HCT116 (cell line): Measurements from ENCODE around the gene CRIP2. TPM values are rescaled to one million over a fixed set of nuclear protein-coding genes. Genes with fewer than 3 reads are reported as not detected.

Experiments used
- ATAC-seq: fragments of 200-7000 bp; cut with Tn5 transposase; 2 replicates; pipeline ENCODE4 v1.9.1; 2020; ENCODE audit warnings: mild to moderate bottlenecking, moderate library complexity
- BruUV-seq: library from RNA; stranded (reverse); fragments of 400-500 nt; replicated peaks from 2 replicates; lab custom pipeline; 2021; lab: Mats Ljungman, UMichigan
- CTCF ChIA-PET: fragments of 300-600 bp; sonication (Branson Sonifier 250); formaldehyde crosslinking; loops from one replicate; lab custom pipeline; 2021; ENCODE audit warnings: antibody characterized with exemption; lab: Charles Lee
- POLR2A ChIA-PET: fragments of 300-600, 350-600 bp; sonication (Branson Sonifier 250); formaldehyde crosslinking; loops from one replicate; lab custom pipeline; 2021; ENCODE audit warnings: antibody characterized with exemption; lab: Charles Lee
- RAD21 ChIA-PET, 2 experiments: fragments of 300-600 bp; sonication (Branson Sonifier 250); formaldehyde crosslinking; loops; one replicate each; lab custom pipeline; 2023; ENCODE audit warnings: low total read pairs in 2 of 2; ENCODE audit not compliant: uncharacterized antibody in 2 of 2, unreplicated experiment in 2 of 2, low non-redundant PET in 1 of 2; lab: Charles Lee
- DNase-seq: peaks from one replicate; pipeline ENCODE4 v3.0.0-alpha.2; 2010; ENCODE audit warnings: low read depth, low spot score
- H2AFZ ChIP-seq: fragments of 200-600 bp; shearing (Covaris generic), sonication (generic); 2 replicates; pipeline ENCODE4 v1.6.1; 2017; ENCODE audit warnings: low read depth, mixed run types, mixed read lengths, antibody characterized with exemption, low read length; ENCODE audit not compliant: poor library complexity, severe bottlenecking
- H3K27ac ChIP-seq: 2 replicates; pipeline ENCODE4 v1.5.1; 2012; ENCODE audit warnings: low read depth, low read length
- H3K27me3 ChIP-seq: fragments of 200-600 bp; sonication (generic); 2 replicates; pipeline ENCODE4 v1.6.1; 2016; ENCODE audit warnings: mixed run types, low read length, mixed read lengths; ENCODE audit not compliant: insufficient read depth
- H3K36me3 ChIP-seq, 2 experiments: fragments of 200-500 bp in 1 of 2; fragments of 200-600 bp in 1 of 2; sonication (Bioruptor generic) in 1 of 2; sonication (generic) in 1 of 2; 2 replicates each; pipeline versions ENCODE4 v1.5.1 to v1.6.1; 2014 to 2016; ENCODE audit warnings: low read length in 2 of 2, inconsistent platforms in 1 of 2, mixed read lengths in 1 of 2, mixed run types in 1 of 2; ENCODE audit not compliant: insufficient read depth in 2 of 2, control insufficient read depth in 1 of 2
- H3K4me1 ChIP-seq, 2 experiments: fragments of 200-600 bp in 1 of 2; sonication (generic) in 1 of 2; 2 replicates each; pipeline versions ENCODE4 v1.5.1 to v1.6.1; 2012 to 2017; ENCODE audit warnings: low read length in 2 of 2, inconsistent platforms in 1 of 2, mild to moderate bottlenecking in 1 of 2, mixed read lengths in 1 of 2, mixed run types in 1 of 2, moderate library complexity in 1 of 2; ENCODE audit not compliant: insufficient read depth in 2 of 2, control insufficient read depth in 1 of 2
- H3K4me2 ChIP-seq: fragments of 200-600 bp; sonication (generic); 2 replicates; pipeline ENCODE4 v1.6.1; 2017; ENCODE audit warnings: mixed run types, low read length, mixed read lengths
- H3K4me3 ChIP-seq, 2 experiments: fragments of 200-600 bp in 1 of 2; sonication (generic) in 1 of 2; replicated peaks in 1 of 2; 2 replicates each; pipeline ENCODE4 v1.5.1; 2011 to 2016; ENCODE audit warnings: low read length in 2 of 2, control low read depth in 1 of 2, low read depth in 1 of 2, mild to moderate bottlenecking in 1 of 2, mixed read lengths in 1 of 2, mixed run types in 1 of 2
- H3K79me2 ChIP-seq: fragments of 200-600 bp; sonication (generic); 2 replicates; pipeline ENCODE4 v1.6.1; 2017; ENCODE audit warnings: mild to moderate bottlenecking, mixed run types, low read length, moderate library complexity, mixed read lengths; ENCODE audit not compliant: insufficient read depth
- H3K9ac ChIP-seq: fragments of 200-600 bp; sonication (generic); 2 replicates; pipeline ENCODE4 v1.6.1; 2016; ENCODE audit warnings: low read length, mixed read lengths
- H3K9me2 ChIP-seq: fragments of 200-600 bp; sonication (generic), shearing (Covaris generic); 2 replicates; pipeline ENCODE4 v1.6.1; 2017; ENCODE audit warnings: mixed run types, mild to moderate bottlenecking, moderate library complexity; ENCODE audit not compliant: insufficient read depth
- H3K9me3 ChIP-seq, 2 experiments: fragments of 200-500 bp in 1 of 2; fragments of 200-600 bp in 1 of 2; sonication (Bioruptor generic) in 1 of 2; sonication (generic) in 1 of 2; 2 replicates each; pipeline ENCODE4 v1.6.1; 2014 to 2017; ENCODE audit warnings: low read length in 2 of 2, mixed read lengths in 2 of 2, inconsistent platforms in 1 of 2, low read depth in 1 of 2, mild to moderate bottlenecking in 1 of 2, mixed run types in 1 of 2, moderate library complexity in 1 of 2; ENCODE audit not compliant: control insufficient read depth in 1 of 2, insufficient read depth in 1 of 2
- H4K20me1 ChIP-seq: fragments of 200-600 bp; sonication (generic), shearing (Covaris generic); 2 replicates; pipeline ENCODE4 v1.6.1; 2017; ENCODE audit warnings: mixed run types, mild to moderate bottlenecking, moderate library complexity; ENCODE audit not compliant: insufficient read depth
- CEBPB ChIP-seq: IDR thresholded peaks from 2 replicates; pipeline ENCODE4 v1.6.1; 2012; ENCODE audit warnings: low read depth
- EZH2 ChIP-seq: fragments of 200-600 bp; sonication (generic); IDR thresholded peaks from 2 replicates; pipeline ENCODE4 v1.6.1; 2017; ENCODE audit warnings: antibody characterized with exemption, mixed run types
- EZH2phosphoT487 ChIP-seq: fragments of 200-600 bp; IDR thresholded peaks from 2 replicates; pipeline ENCODE4 v1.6.1; 2018; ENCODE audit warnings: antibody characterized with exemption, borderline replicate concordance
- FOSL1 ChIP-seq: IDR thresholded peaks from 2 replicates; pipeline ENCODE4 v1.6.1; 2012; ENCODE audit warnings: low read depth
- JUND ChIP-seq: IDR thresholded peaks from 2 replicates; pipeline ENCODE4 v1.6.1; 2012
- RAD21 ChIP-seq: IDR thresholded peaks from 2 replicates; pipeline ENCODE4 v1.6.1; 2012; ENCODE audit warnings: low read depth, mild to moderate bottlenecking
- SP1 ChIP-seq: IDR thresholded peaks from 2 replicates; pipeline ENCODE4 v1.6.1; 2012; ENCODE audit warnings: low read depth
- SRF ChIP-seq: IDR thresholded peaks from 2 replicates; pipeline ENCODE4 v1.6.1; 2012; ENCODE audit warnings: low read depth
- YY1 ChIP-seq: IDR thresholded peaks from 2 replicates; pipeline ENCODE4 v1.6.1; 2011; ENCODE audit warnings: low read length, low read depth, moderate library complexity, mild to moderate bottlenecking; ENCODE audit not compliant: insufficient replicate concordance; ENCODE audit errors: extremely low read depth
- ZFX ChIP-seq: fragments of 450-650 bp; IDR thresholded peaks from 2 replicates; pipeline ENCODE4 v1.6.1; 2017
- intact Hi-C: fragments of 100-400 bp; cut with micrococcal nuclease; formaldehyde crosslinking; loops from 2 replicates; pipeline ENCODE4 v1.10.0; 2022
- total RNA-seq: library from RNA; stranded (reverse); gene quantifications from one replicate; pipeline ENCODE4 v1.2.1, GENCODE V29; 2021; ENCODE audit not compliant: unreplicated experiment
- TF ChIP-seq, protein P1 (sequence below): IDR thresholded peaks from 2 replicates; pipeline ENCODE4 v1.6.1; 2011; ENCODE audit warnings: mild to moderate bottlenecking, low read length, moderate library complexity; ENCODE audit not compliant: insufficient replicate concordance; ENCODE audit errors: extremely low read depth
- TF ChIP-seq, protein P2 (sequence below): IDR thresholded peaks from 2 replicates; pipeline ENCODE4 v1.6.1; 2012
- TF ChIP-seq, protein P3 (sequence below), 3 experiments: fragments of 200-600 bp in 1 of 3; sonication (generic) in 1 of 3; IDR thresholded peaks in 2 of 3; conservative IDR thresholded peaks in 1 of 3; 2 replicates each; pipeline ENCODE4 v1.5.1; 2012 to 2017; ENCODE audit warnings: low read depth in 2 of 3, low read length in 2 of 3, antibody characterized with exemption in 1 of 3, borderline replicate concordance in 1 of 3, control low read depth in 1 of 3, mild to moderate bottlenecking in 1 of 3, mixed read lengths in 1 of 3, mixed run types in 1 of 3, moderate library complexity in 1 of 3; ENCODE audit not compliant: insufficient read depth in 1 of 3
- TF ChIP-seq, protein P4 (sequence below): IDR thresholded peaks from 2 replicates; pipeline ENCODE4 v1.6.1; 2012

The CRIP2 gene
- total RNA-seq, 1 experiment from 2014 or later, result 31.1 TPM

DNA sequence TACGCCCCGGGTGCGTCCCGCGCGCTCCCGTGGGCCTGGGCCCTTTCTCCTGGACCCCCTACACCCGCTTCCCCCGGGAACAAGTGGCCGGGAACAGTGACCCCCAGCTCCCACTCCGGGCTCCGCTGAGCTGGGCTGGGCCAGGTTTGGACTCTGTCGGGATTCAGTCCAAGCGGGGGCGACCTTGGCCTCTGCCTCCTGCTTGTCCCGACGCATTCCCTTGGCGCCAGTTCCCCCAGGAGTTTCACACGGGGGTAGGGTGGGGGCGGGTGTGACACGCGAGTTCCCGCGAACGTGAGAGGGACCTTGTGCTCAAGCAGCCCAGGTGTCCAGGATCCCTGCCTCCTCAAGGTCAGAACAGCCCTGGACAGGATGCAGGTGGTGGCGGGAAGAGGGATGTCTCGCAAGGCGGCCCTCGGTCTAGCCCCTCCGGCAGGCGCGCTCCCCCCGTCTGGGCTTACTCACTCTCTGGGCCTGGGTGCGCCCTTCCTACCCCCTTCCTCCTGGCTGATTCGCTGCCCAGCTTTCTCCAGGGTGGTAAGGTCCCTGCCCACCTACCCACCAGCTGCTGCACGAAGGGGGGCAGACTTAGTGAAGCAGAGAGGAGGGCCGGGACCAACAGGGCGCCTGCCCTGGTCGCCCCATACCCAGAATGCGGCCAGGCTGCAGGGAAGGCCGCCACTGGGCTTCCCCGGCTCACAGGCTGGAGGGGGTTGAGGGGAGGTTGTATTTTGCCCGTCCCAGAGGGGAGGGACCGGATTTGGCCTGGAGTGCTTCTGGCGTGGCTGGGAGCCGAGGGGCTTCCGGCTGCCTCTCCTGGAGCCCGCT, 862 bp downstream of the CRIP2 start:
- no TSS peak for BruUV-seq
- no peaks in the 10 kb centered on the region for H3K79me2 ChIP-seq
- DNase-seq (no peak), ATAC-seq (no peak)
- peak overlapping the region; percentile 83; the same call in 1 of the 2 replicates for H3K27ac ChIP-seq
- peak overlapping the region; percentile 48 to 66 for H3K4me3 ChIP-seq
- H3K4me2 ChIP-seq, result peak overlapping the region; percentile 95
- no peaks in the 10 kb centered on the region for H3K27me3 ChIP-seq
- peaks cover 23 to 35% of the 10 kb centered on the region in 2 experiments for H3K4me1 ChIP-seq
- TF ChIP-seq FOSL1 (no peak), SP1 (no peak), JUND (no peak)
- no peaks in the 10 kb centered on the region; a peak in 1 of 4 replicates for H3K36me3 ChIP-seq
- H3K9me3 ChIP-seq, result no peaks in the 10 kb centered on the region
- no peaks in the 10 kb centered on the region for H4K20me1 ChIP-seq
- H3K9ac ChIP-seq, result peak overlapping the region; percentile 68
- RAD21 ChIA-PET, result no interaction called here
- intact Hi-C loops, result no loop called here
- POLR2A ChIA-PET, result no interaction called here
- no peak overlapping the region for H2AFZ ChIP-seq
- CTCF ChIA-PET, result no interaction called here
- H3K9me2 ChIP-seq, result no peaks in the 10 kb centered on the region

DNA sequence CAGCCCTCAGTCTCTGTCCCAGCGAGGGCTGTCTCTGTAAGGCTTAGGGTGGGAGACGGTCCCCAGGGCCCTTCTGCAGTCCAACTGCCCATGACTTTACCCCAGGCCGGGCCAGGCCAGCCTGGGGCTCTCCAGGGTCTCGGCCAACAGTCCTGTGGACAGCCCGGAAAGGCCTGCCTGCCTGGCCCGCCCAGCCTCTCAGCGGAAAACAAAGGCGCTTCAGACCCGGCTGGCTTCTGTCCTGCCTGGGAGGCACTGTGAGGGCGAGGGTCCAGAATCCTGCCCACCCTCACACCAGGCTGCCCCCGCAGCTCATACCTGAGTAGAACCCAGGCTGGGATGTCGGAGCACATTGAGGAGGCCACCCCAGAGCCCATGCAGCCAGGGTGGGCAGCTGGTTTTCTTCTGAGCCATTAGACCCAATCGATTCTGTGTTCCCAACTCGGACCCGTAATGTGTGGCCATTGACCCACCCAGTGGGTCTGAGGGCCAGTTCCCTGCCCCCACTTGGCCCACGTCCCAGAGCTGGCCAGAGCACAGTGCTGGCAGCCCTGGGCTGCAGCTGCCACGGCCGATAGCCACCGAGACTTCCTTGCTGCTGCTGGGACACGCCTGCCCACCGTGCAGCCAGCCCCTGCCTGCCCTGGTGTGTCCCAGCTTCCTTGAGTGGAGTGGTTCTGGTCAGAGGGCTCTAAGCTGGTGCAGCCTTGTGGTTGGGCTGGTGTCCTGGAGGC, 1.6 kb downstream of the CRIP2 start:
- Histone ChIP-seq H3K4me3 (no peak overlapping the region), H3K4me1 (peaks cover 26 to 43% of the 10 kb centered on the region in 2 experiments), H3K27me3 (no peaks in the 10 kb centered on the region), H3K27ac (peak overlapping the region; percentile 17; the same call in 1 of the 2 replicates), H3K9me3 (no peaks in the 10 kb centered on the region), H4K20me1 (no peaks in the 10 kb centered on the region), H3K4me2 (no peak overlapping the region; the same call in 1 of the 2 replicates), H3K79me2 (no peaks in the 10 kb centered on the region), H3K36me3 (no peaks in the 10 kb centered on the region), H2AFZ (no peak overlapping the region), H3K9me2 (no peaks in the 10 kb centered on the region), H3K9ac (no peak overlapping the region)
- ChIA-PET CTCF (no interaction called here), POLR2A (no interaction called here), RAD21 (no interaction called here)
- intact Hi-C loops, result no loop called here
- DNase-seq (no peak), ATAC-seq (no peak)
- BruUV-seq, result no TSS peak
- TF ChIP-seq, protein P1, sequence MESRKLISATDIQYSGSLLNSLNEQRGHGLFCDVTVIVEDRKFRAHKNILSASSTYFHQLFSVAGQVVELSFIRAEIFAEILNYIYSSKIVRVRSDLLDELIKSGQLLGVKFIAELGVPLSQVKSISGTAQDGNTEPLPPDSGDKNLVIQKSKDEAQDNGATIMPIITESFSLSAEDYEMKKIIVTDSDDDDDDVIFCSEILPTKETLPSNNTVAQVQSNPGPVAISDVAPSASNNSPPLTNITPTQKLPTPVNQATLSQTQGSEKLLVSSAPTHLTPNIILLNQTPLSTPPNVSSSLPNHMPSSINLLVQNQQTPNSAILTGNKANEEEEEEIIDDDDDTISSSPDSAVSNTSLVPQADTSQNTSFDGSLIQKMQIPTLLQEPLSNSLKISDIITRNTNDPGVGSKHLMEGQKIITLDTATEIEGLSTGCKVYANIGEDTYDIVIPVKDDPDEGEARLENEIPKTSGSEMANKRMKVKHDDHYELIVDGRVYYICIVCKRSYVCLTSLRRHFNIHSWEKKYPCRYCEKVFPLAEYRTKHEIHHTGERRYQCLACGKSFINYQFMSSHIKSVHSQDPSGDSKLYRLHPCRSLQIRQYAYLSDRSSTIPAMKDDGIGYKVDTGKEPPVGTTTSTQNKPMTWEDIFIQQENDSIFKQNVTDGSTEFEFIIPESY, result no peak
- TF ChIP-seq SRF (no peak), ZFX (no peak), YY1 (no peak), EZH2phosphoT487 (no peak), JUND (no peak), CEBPB (no peak), EZH2 (no peak), RAD21 (no peak)
- TF ChIP-seq, protein P2, sequence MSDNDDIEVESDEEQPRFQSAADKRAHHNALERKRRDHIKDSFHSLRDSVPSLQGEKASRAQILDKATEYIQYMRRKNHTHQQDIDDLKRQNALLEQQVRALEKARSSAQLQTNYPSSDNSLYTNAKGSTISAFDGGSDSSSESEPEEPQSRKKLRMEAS, result no peak
- TF ChIP-seq, protein P3, sequence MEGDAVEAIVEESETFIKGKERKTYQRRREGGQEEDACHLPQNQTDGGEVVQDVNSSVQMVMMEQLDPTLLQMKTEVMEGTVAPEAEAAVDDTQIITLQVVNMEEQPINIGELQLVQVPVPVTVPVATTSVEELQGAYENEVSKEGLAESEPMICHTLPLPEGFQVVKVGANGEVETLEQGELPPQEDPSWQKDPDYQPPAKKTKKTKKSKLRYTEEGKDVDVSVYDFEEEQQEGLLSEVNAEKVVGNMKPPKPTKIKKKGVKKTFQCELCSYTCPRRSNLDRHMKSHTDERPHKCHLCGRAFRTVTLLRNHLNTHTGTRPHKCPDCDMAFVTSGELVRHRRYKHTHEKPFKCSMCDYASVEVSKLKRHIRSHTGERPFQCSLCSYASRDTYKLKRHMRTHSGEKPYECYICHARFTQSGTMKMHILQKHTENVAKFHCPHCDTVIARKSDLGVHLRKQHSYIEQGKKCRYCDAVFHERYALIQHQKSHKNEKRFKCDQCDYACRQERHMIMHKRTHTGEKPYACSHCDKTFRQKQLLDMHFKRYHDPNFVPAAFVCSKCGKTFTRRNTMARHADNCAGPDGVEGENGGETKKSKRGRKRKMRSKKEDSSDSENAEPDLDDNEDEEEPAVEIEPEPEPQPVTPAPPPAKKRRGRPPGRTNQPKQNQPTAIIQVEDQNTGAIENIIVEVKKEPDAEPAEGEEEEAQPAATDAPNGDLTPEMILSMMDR (IDR thresholded peaks at IDR 0.05 in 2 of 3, conservative IDR thresholded peaks at IDR 0.05 in 1 of 3; ENCODE audit: borderline replicate concordance in 1 of 3, insufficient read depth in 1 of 3, low read depth in 2 of 3, low read length in 2 of 3), result no peak
- TF ChIP-seq, protein P4, sequence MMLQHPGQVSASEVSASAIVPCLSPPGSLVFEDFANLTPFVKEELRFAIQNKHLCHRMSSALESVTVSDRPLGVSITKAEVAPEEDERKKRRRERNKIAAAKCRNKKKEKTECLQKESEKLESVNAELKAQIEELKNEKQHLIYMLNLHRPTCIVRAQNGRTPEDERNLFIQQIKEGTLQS, result no peak
